Neural cell (in vitro differentiated cells): ENCODE measurements around the gene ZNF358.

Experiments used
- CTCF ChIP-seq: fragments of 450-650 bp; IDR thresholded peaks from 2 replicates; pipeline ENCODE4 v1.5.1; 2014; ENCODE audit warnings: antibody characterized with exemption, mild to moderate bottlenecking, moderate library complexity; ENCODE audit not compliant: poor library complexity, severe bottlenecking
- EP300 ChIP-seq: fragments of 450-650 bp; conservative IDR thresholded peaks from 2 replicates; pipeline ENCODE4 v1.6.1; 2014; ENCODE audit warnings: antibody characterized with exemption, mild to moderate bottlenecking, moderate library complexity; ENCODE audit not compliant: poor library complexity, severe bottlenecking
- EZH2 ChIP-seq: fragments of 200-600, 300-800 bp; shearing (Covaris generic), sonication (generic); IDR thresholded peaks from 2 replicates; pipeline ENCODE4 v1.6.1; 2014; ENCODE audit warnings: antibody characterized with exemption, low read length, borderline replicate concordance, mild to moderate bottlenecking; ENCODE audit not compliant: insufficient read depth, poor library complexity, severe bottlenecking
- POLR2AphosphoS5 ChIP-seq: IDR thresholded peaks from 2 replicates; pipeline ENCODE4 v1.6.1; 2012
- RAD21 ChIP-seq: fragments of 450-650 bp; conservative IDR thresholded peaks from 2 replicates; pipeline ENCODE4 v1.6.1; 2014; ENCODE audit warnings: antibody characterized with exemption, mild to moderate bottlenecking, moderate library complexity
- REST ChIP-seq: IDR thresholded peaks from 2 replicates; pipeline ENCODE4 v1.6.1; 2012; ENCODE audit warnings: borderline replicate concordance
- SMC3 ChIP-seq: fragments of 450-650 bp; conservative IDR thresholded peaks from 2 replicates; pipeline ENCODE4 v1.6.1; 2014; ENCODE audit warnings: antibody characterized with exemption, mild to moderate bottlenecking, moderate library complexity; ENCODE audit not compliant: poor library complexity

- TF ChIP-seq CTCF (no peak), EZH2 (no peak), REST (no peak), RAD21 (no peak), POLR2AphosphoS5 (no peak), EP300 (no peak), SMC3 (no peak)
Observed at GRCh38 chr19:7528522-7529245, 12.8 kb downstream of the ZNF358 start.
